Measurements from ENCODE around the gene NELFE.
A peak's percentile ranks its signal among the peaks of the same experiment; 100 is the strongest.

- TF ChIP-seq EZH2 (IDR thresholded peaks at IDR 0.05) = no peak
- peak; percentile 59 for TF ChIP-seq POLR2AphosphoS5 (IDR thresholded peaks at IDR 0.05; ENCODE audit: borderline replicate concordance, low read depth, low read length)
- no peak for TF ChIP-seq FOXP2 (optimal IDR thresholded peaks at IDR 0.05; ENCODE audit: control extremely low read depth, extremely low read length, insufficient read depth)
Measured at GRCh38 chr6:31948753-31949413, 9.9 kb downstream of the NELFE start.
